Natural killer cell (primary cell): Measurements from ENCODE around the gene SCP2. TPM values are rescaled to one million over a fixed set of nuclear protein-coding genes. Genes with fewer than 3 reads are reported as not detected.

Source experiments
- ATAC-seq, 3 donors: fragments of 150-1000 bp in 2 of 3; fragments of 200-7000 bp in 1 of 3; cut with Tn5 transposase; 1 replicate in 1 of 3; 2 replicates in 2 of 3; pipeline ENCODE4 v1.10.0; 2021; ENCODE audit warnings: mild to moderate bottlenecking in 2 of 3, moderate library complexity in 2 of 3
- DNase-seq, 2 donors: peaks; one replicate each; pipeline versions ENCODE4 v3.0.0 to v3.0.0-alpha.2; 2013 to 2021; ENCODE audit warnings: mixed read lengths in 1 of 2
- H3K27ac ChIP-seq: one replicate; pipeline ENCODE4 v1.5.1; 2013; ENCODE audit warnings: mild to moderate bottlenecking, low read length
- H3K27me3 ChIP-seq: one replicate; pipeline ENCODE4 v1.6.1; 2013; ENCODE audit warnings: low read length; ENCODE audit not compliant: control insufficient read depth, insufficient read depth
- H3K36me3 ChIP-seq: one replicate; pipeline ENCODE4 v1.6.1; 2013; ENCODE audit warnings: low read length; ENCODE audit not compliant: control insufficient read depth, insufficient read depth
- H3K4me1 ChIP-seq: one replicate; pipeline ENCODE4 v1.6.1; 2013; ENCODE audit warnings: low read length; ENCODE audit not compliant: control insufficient read depth, insufficient read depth
- H3K4me3 ChIP-seq: one replicate; pipeline ENCODE4 v1.5.1; 2013; ENCODE audit warnings: low read length
- H3K9me3 ChIP-seq: one replicate; pipeline ENCODE4 v1.6.1; 2013; ENCODE audit warnings: low read length; ENCODE audit not compliant: control insufficient read depth, insufficient read depth
- H3K27ac Mint-ChIP-seq, 2 donors: one replicate each; pipeline ENCODE4 v1.8.0; 2022; ENCODE audit warnings: mild to moderate bottlenecking in 2 of 2, mixed read lengths in 2 of 2, moderate library complexity in 1 of 2
- H3K27me3 Mint-ChIP-seq, 2 donors: one replicate each; pipeline ENCODE4 v1.8.0; 2022; ENCODE audit warnings: low read depth in 2 of 2, mixed read lengths in 2 of 2
- H3K36me3 Mint-ChIP-seq: one replicate; pipeline ENCODE4 v1.8.0; 2022; ENCODE audit warnings: mixed read lengths
- H3K4me1 Mint-ChIP-seq, 2 donors: one replicate each; pipeline ENCODE4 v1.8.0; 2022; ENCODE audit warnings: mixed read lengths in 2 of 2
- H3K4me3 Mint-ChIP-seq: one replicate; pipeline ENCODE4 v1.8.0; 2022; ENCODE audit warnings: mild to moderate bottlenecking, moderate library complexity, mixed read lengths
- H3K9me3 Mint-ChIP-seq, 2 donors: one replicate each; pipeline ENCODE4 v1.8.0; 2022; ENCODE audit warnings: mixed read lengths in 2 of 2
- CTCF ChIP-seq: fragments of 200-600 bp; IDR thresholded peaks from one replicate; pipeline ENCODE4 v1.8.0; 2022; ENCODE audit warnings: antibody characterized with exemption
- WGBS: methylation state at CpG from one replicate; pipeline ENCODE4 v1.1.7; 2013; ENCODE audit warnings: missing lambda C conversion rate; ENCODE audit not compliant: insufficient coverage; 5-methylcytosine and 5-hydroxymethylcytosine counted together
- intact Hi-C: fragments of 100-400 bp; cut with micrococcal nuclease; formaldehyde crosslinking; loops from one replicate; pipeline ENCODE4 v1.14.2; 2022
- total RNA-seq, 4 donors: library from RNA; stranded (reverse); fragments of 120-200 nt in 1 of 4; gene quantifications; one replicate each; pipeline versions ENCODE4 v1.2.3 to v1.2.4, GENCODE V29; 2013 to 2022

The SCP2 gene
- total RNA-seq, 3 donors from 2014 or later (not counting 1 experiment from before 2014, with no cell fraction given) = 90.0 to 118 (median 105) TPM

GRCh38 chr1:53074313-53075154 lies 147.5 kb downstream of the SCP2 start:
- TF ChIP-seq CTCF = no peak
- Histone ChIP-seq H3K9me3 (no peaks in the 10 kb centered on the region), H3K4me1 (no peaks in the 10 kb centered on the region), H3K4me3 (no peak overlapping the region), H3K27ac (no peak overlapping the region), H3K27me3 (no peaks in the 10 kb centered on the region), H3K36me3 (no peaks in the 10 kb centered on the region)
- H3K9me3 Mint-ChIP-seq = no peaks in the 10 kb centered on the region
- peaks cover 0 to 8% of the 10 kb centered on the region in 2 donors for H3K4me1 Mint-ChIP-seq
- H3K36me3 Mint-ChIP-seq = no peaks in the 10 kb centered on the region
- intact Hi-C loops = no loop called here
- DNase-seq (peak in 1 of 2 donors; percentile 4), ATAC-seq (no peak)
- WGBS = 95% methylated on average over 4 of the region's 8 CpGs
- H3K27me3 Mint-ChIP-seq = no peaks in the 10 kb centered on the region
- no peak overlapping the region for H3K27ac Mint-ChIP-seq
- H3K4me3 Mint-ChIP-seq = no peak overlapping the region

- peaks cover 0 to 8% of the 10 kb centered on the region in 2 donors for H3K4me1 Mint-ChIP-seq
- Histone ChIP-seq H3K27me3 (no peaks in the 10 kb centered on the region), H3K36me3 (no peaks in the 10 kb centered on the region), H3K4me3 (no peak overlapping the region), H3K4me1 (no peaks in the 10 kb centered on the region), H3K27ac (no peak overlapping the region), H3K9me3 (no peaks in the 10 kb centered on the region)
- no peak overlapping the region for H3K27ac Mint-ChIP-seq
- no peaks in the 10 kb centered on the region for H3K27me3 Mint-ChIP-seq
- no peaks in the 10 kb centered on the region for H3K9me3 Mint-ChIP-seq
- intact Hi-C loops = no loop called here
- 95% methylated on average over 4 of the region's 4 CpGs for WGBS
- TF ChIP-seq CTCF = no peak
- ATAC-seq = no peak
- H3K36me3 Mint-ChIP-seq = no peaks in the 10 kb centered on the region
- peak in 1 of 2 donors; percentile 6 for DNase-seq
- no peak overlapping the region for H3K4me3 Mint-ChIP-seq
These were observed 148.1 kb downstream of the SCP2 start for GRCh38 chr1:53075206-53075605.

- intact Hi-C loops = no loop called here
- 66% methylated on average over 8 of the region's 8 CpGs for WGBS
- H3K27ac ChIP-seq = no peak overlapping the region
- peak in 1 of 2 donors; percentile 11 for DNase-seq
- no peak overlapping the region for H3K4me3 ChIP-seq
- H3K4me1 Mint-ChIP-seq = peaks cover 0 to 8% of the 10 kb centered on the region in 2 donors
- H3K36me3 ChIP-seq = no peaks in the 10 kb centered on the region
- no peak overlapping the region for H3K4me3 Mint-ChIP-seq
- H3K27me3 ChIP-seq = no peaks in the 10 kb centered on the region
- H3K4me1 ChIP-seq = no peaks in the 10 kb centered on the region
- no peaks in the 10 kb centered on the region for H3K36me3 Mint-ChIP-seq
- no peaks in the 10 kb centered on the region for H3K9me3 ChIP-seq
- H3K9me3 Mint-ChIP-seq = no peaks in the 10 kb centered on the region
- no peaks in the 10 kb centered on the region for H3K27me3 Mint-ChIP-seq
- no peak for ATAC-seq
- no peak for TF ChIP-seq CTCF
- no peak overlapping the region for H3K27ac Mint-ChIP-seq
These were observed 148.7 kb downstream of the SCP2 start for GRCh38 chr1:53075761-53076163.
